GM18870 (cell line): ENCODE measurements around the gene CNTNAP2.
"Not testable (repeated sequence)": the region's sequence is repeated elsewhere in the genome, so short reads cannot be mapped to it uniquely, and the experiment has no call there.

Experiments
- ATAC-seq: cut with Tn5 transposase; IDR thresholded peaks from one replicate; pipeline ENCODE4 v1.9.1; 2021; ENCODE audit warnings: moderate library complexity; ENCODE audit not compliant: unreplicated experiment

Gene CNTNAP2

GRCh38 chr7:147670759-147671158 is 1554.2 kb downstream of the CNTNAP2 start:
- no peak for ATAC-seq

GRCh38 chr7:147674705-147675104 is 1558.1 kb downstream of the CNTNAP2 start:
- no peak for ATAC-seq

- ATAC-seq = no peak
These were observed 1562.3 kb downstream of the CNTNAP2 start for GRCh38 chr7:147678943-147679342.

GRCh38 chr7:147681530-147681929 is 1564.9 kb downstream of the CNTNAP2 start:
- ATAC-seq = no peak

- no peak for ATAC-seq
These were observed 1584.1 kb downstream of the CNTNAP2 start for GRCh38 chr7:147700702-147701101.

- ATAC-seq = no peak
These were observed 1591.3 kb downstream of the CNTNAP2 start for GRCh38 chr7:147707926-147708325.

- ATAC-seq = no peak
These were observed 1592.3 kb downstream of the CNTNAP2 start for GRCh38 chr7:147708871-147709270.

GRCh38 chr7:147711447-147711846 is 1594.8 kb downstream of the CNTNAP2 start:
- no peak for ATAC-seq

- ATAC-seq = no peak
These were observed 1605.6 kb downstream of the CNTNAP2 start for GRCh38 chr7:147721962-147722830.

- ATAC-seq = no peak
These were observed 1606.9 kb downstream of the CNTNAP2 start for GRCh38 chr7:147723536-147723935.

GRCh38 chr7:147731311-147731710 is 1614.7 kb downstream of the CNTNAP2 start:
- ATAC-seq = no peak

- ATAC-seq = not testable (repeated sequence)
These were observed 1621.1 kb downstream of the CNTNAP2 start for GRCh38 chr7:147737559-147738214.

- no peak for ATAC-seq
These were observed 1625.7 kb downstream of the CNTNAP2 start for GRCh38 chr7:147742301-147742700.

- no peak for ATAC-seq
These were observed 1639.7 kb downstream of the CNTNAP2 start for GRCh38 chr7:147756300-147756699.

GRCh38 chr7:147759327-147759943 is 1642.8 kb downstream of the CNTNAP2 start:
- ATAC-seq = no peak

- no peak for ATAC-seq
These were observed 1648.7 kb downstream of the CNTNAP2 start for GRCh38 chr7:147765301-147765700.

- ATAC-seq = no peak
These were observed 1654.7 kb downstream of the CNTNAP2 start for GRCh38 chr7:147771344-147771743.

GRCh38 chr7:147774461-147774860 is 1657.9 kb downstream of the CNTNAP2 start:
- no peak for ATAC-seq

- no peak for ATAC-seq
These were observed 1659.1 kb downstream of the CNTNAP2 start for GRCh38 chr7:147775516-147776284.

GRCh38 chr7:147777309-147777708 is 1660.7 kb downstream of the CNTNAP2 start:
- ATAC-seq = no peak

GRCh38 chr7:147779949-147780348 is 1663.3 kb downstream of the CNTNAP2 start:
- ATAC-seq = no peak
